Measurements from ENCODE around the gene RGS19.

- TF ChIP-seq POLR2A (IDR thresholded peaks at IDR 0.05) (no peak), CTCF (IDR thresholded peaks at IDR 0.05) (no peak)
These were observed 5.7 kb downstream of the RGS19 start for GRCh38 chr20:64073476-64074183.

All from heart left ventricle (tissue), 13 donors.